Measurements from ENCODE around the gene MAP3K3. TPM values are rescaled to one million over a fixed set of nuclear protein-coding genes. Genes with fewer than 3 reads are reported as not detected.

The MAP3K3 gene
- total RNA-seq, 1 donor from 2014 or later, result 26.2 TPM

GRCh38 chr17:63697341-63698286, 75.4 kb downstream of the MAP3K3 start:
- TF ChIP-seq CTCF (conservative IDR thresholded peaks at IDR 0.05), result peak; percentile 58
- H3K36me3 Mint-ChIP-seq, result peaks cover 5% of the 10 kb centered on the region
- H3K27ac Mint-ChIP-seq, result no peak overlapping the region
- no peak for DNase-seq (ENCODE audit: extremely low spot score, unreplicated experiment)
- H3K4me3 Mint-ChIP-seq, result peak overlapping the region; percentile 63
- no peaks in the 10 kb centered on the region for H3K9me3 Mint-ChIP-seq
- peaks cover 6% of the 10 kb centered on the region for H3K4me1 Mint-ChIP-seq (ENCODE audit: unreplicated experiment)
- no peaks in the 10 kb centered on the region for H3K27me3 Mint-ChIP-seq

DNA sequence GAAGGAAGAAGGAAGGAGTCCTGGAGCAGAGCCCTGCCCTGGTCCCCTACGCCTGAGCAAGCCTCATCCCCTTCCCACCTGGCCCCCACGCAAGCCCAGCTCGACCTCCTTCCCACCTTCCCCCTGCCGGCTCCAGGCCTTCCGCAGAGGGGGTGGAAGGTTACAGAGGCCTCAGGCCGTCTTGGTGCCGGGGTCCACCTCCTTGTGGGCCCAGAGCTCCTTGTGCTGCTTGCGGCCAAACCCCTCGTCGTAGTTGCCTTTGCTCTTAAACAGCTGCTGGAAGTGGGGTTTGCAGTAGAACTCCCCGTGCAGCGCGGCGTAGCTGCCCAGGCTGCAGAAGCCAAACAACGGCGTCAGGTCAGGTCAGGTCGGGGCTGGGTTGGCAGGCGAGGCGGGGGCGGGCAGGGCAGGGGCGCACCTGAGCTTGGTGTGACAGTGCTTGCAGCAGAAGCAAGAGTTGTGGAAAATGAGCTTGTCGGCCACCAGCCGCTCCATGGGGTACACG, 76.2 kb downstream of the MAP3K3 start:
- peaks cover 6% of the 10 kb centered on the region for H3K36me3 Mint-ChIP-seq
- H3K4me3 Mint-ChIP-seq, result peak overlapping the region; percentile 87
- H3K27me3 Mint-ChIP-seq, result no peaks in the 10 kb centered on the region
- DNase-seq (ENCODE audit: extremely low spot score, unreplicated experiment), result no peak
- H3K27ac Mint-ChIP-seq, result no peak overlapping the region
- TF ChIP-seq CTCF (conservative IDR thresholded peaks at IDR 0.05), result no peak
- H3K4me1 Mint-ChIP-seq (ENCODE audit: unreplicated experiment), result peaks cover 12% of the 10 kb centered on the region
- H3K9me3 Mint-ChIP-seq, result no peaks in the 10 kb centered on the region

- TF ChIP-seq CTCF (conservative IDR thresholded peaks at IDR 0.05), result no peak
- Mint-ChIP-seq H3K9me3 (no peaks in the 10 kb centered on the region), H3K27me3 (no peaks in the 10 kb centered on the region), H3K4me3 (peak overlapping the region; percentile 87), H3K27ac (no peak overlapping the region), H3K4me1 (ENCODE audit: unreplicated experiment) (peaks cover 17% of the 10 kb centered on the region), H3K36me3 (peaks cover 10% of the 10 kb centered on the region)
- DNase-seq (ENCODE audit: extremely low spot score, unreplicated experiment), result no peak
These were observed 76.8 kb downstream of the MAP3K3 start for GRCh38 chr17:63698886-63699637.

GRCh38 chr17:63699638-63700527, 77.7 kb downstream of the MAP3K3 start, which contains the start of gene LIMD2:
LIMD2 (minus strand) TSS chr17:63700125; CDS start chr17:63699298, 827 bp downstream.
- peak within 1 kb of the TSS; percentile 77 for H3K4me3 Mint-ChIP-seq
- TF ChIP-seq CTCF (conservative IDR thresholded peaks at IDR 0.05), result no peak
- H3K4me1 Mint-ChIP-seq (ENCODE audit: unreplicated experiment), result peaks cover 17% of the 10 kb centered on the region
- H3K36me3 Mint-ChIP-seq, result peaks cover 10% of the 10 kb centered on the region
- no peaks in the 10 kb centered on the region for H3K27me3 Mint-ChIP-seq
- DNase-seq (ENCODE audit: extremely low spot score, unreplicated experiment), result no peak
- no peaks in the 10 kb centered on the region for H3K9me3 Mint-ChIP-seq
- H3K27ac Mint-ChIP-seq, result no peak within 1 kb of the TSS

Data from type B pancreatic cell (in vitro differentiated cells).